Activated T-helper 2 cell treated with anti-CD3 and anti-CD28 coated beads, Interferon-gamma antibody, Interleukin-2, Interleukin-4, amounts not matched to agents 10 μg/mL and 5 μg/mL and 100 μg/mL, durations not matched to agents 14 hours and 24 hours and 36 hours (primary cell): ENCODE data around the gene DNASE1L3. TPM values are rescaled to one million over a fixed set of nuclear protein-coding genes. Genes with fewer than 3 reads are reported as not detected.

ENCODE experiments used
- DNase-seq: peaks from one replicate; pipeline ENCODE4 v3.0.0; 2021; ENCODE audit warnings: low spot score
- H3K27ac Mint-ChIP-seq: one replicate; pipeline ENCODE4 v1.8.0; 2021; ENCODE audit warnings: mixed read lengths
- H3K27me3 Mint-ChIP-seq: one replicate; pipeline ENCODE4 v1.8.0; 2021; ENCODE audit warnings: low read depth, mixed read lengths
- H3K36me3 Mint-ChIP-seq: one replicate; pipeline ENCODE4 v1.8.0; 2021; ENCODE audit warnings: low read depth, mixed read lengths
- H3K4me1 Mint-ChIP-seq: one replicate; pipeline ENCODE4 v1.8.0; 2021; ENCODE audit warnings: low read depth, mixed read lengths
- H3K4me3 Mint-ChIP-seq: one replicate; pipeline ENCODE4 v1.8.0; 2021; ENCODE audit warnings: low read depth, mild to moderate bottlenecking, moderate library complexity, mixed read lengths
- H3K9me3 Mint-ChIP-seq: one replicate; pipeline ENCODE4 v1.8.0; 2021; ENCODE audit warnings: mixed read lengths
- intact Hi-C: fragments of 100-400 bp; cut with micrococcal nuclease; formaldehyde crosslinking; loops from one replicate; pipeline ENCODE4 v1.15.1; 2023
- total RNA-seq: library from RNA; stranded (reverse); gene quantifications from 2 replicates; pipeline ENCODE4 v1.2.3, GENCODE V29; 2022

DNASE1L3 gene, protein sequence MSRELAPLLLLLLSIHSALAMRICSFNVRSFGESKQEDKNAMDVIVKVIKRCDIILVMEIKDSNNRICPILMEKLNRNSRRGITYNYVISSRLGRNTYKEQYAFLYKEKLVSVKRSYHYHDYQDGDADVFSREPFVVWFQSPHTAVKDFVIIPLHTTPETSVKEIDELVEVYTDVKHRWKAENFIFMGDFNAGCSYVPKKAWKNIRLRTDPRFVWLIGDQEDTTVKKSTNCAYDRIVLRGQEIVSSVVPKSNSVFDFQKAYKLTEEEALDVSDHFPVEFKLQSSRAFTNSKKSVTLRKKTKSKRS
- not detected in 2 replicates for total RNA-seq

DNA sequence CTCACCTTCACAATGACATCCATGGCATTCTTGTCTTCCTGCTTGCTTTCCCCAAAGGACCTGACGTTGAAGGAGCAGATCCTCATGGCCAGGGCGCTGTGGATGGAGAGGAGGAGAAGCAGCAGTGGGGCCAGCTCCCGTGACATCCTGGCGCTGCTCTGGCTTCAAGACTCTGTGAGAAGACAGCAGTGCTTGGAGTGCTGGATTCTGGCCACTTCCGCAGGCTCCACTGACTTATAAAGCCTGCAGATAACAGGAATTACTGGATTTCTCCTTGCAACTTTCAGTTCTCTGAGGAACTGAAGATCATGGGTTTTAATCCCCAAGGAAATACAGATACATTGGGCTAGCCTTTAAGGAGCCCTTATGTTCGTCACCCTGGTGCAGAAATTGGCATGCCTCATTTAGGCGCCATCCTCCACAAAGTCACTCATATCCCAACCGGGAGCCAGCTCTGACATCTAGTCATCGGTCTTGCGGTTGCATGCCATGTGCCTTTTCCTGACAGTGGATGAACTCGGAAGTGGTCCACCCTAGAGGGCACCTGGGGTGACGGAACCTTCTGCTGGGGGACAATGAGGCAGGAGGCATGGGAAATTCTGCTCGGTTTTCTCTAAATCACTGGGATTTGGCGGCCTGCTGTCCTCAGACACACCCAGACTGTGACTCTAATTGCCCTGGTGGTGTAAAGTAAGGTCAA lies at the start of gene DNASE1L3:
TSS of gene DNASE1L3 (minus strand) at position 212 of the 700 bp plus-strand sequence. CDS start at position 146, 66 bp downstream.
- H3K9me3 Mint-ChIP-seq, result no peaks in the 10 kb centered on the region
- no peak for DNase-seq
- H3K36me3 Mint-ChIP-seq, result no peaks in the 10 kb centered on the region
- peaks cover 14% of the 10 kb centered on the region for H3K27me3 Mint-ChIP-seq
- H3K4me3 Mint-ChIP-seq, result no peak within 1 kb of the TSS
- peak within 1 kb of the TSS; percentile 8 for H3K27ac Mint-ChIP-seq
- H3K4me1 Mint-ChIP-seq, result peaks cover 33% of the 10 kb centered on the region
- intact Hi-C loops, result no loop called here

DNA sequence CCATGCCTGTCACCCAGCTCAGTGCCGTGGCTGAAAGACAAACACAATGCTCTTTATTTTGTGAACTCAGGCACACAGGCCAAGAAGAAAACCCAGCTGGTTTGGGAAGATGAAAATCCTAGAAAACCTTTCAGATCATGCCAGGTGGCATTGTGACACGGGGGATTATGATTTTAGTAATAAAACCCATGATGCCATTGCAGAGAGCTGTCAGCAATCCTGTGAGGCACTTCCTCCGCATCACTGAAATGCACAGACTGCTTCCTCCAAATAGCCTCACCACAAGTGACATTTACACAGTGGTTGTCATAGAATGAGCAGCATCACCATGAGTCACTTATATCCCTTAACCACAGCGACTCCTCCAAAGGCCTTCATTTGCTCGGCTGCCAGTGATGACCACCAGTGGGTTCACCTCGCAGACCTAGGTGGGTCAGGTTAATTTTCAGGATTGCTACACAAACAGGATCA lies 49.5 kb upstream of the DNASE1L3 start:
- Mint-ChIP-seq H3K27me3 (no peaks in the 10 kb centered on the region), H3K9me3 (no peaks in the 10 kb centered on the region), H3K4me1 (peaks cover 43% of the 10 kb centered on the region), H3K4me3 (no peak overlapping the region), H3K36me3 (peaks cover 57% of the 10 kb centered on the region), H3K27ac (peak overlapping the region; percentile 85)
- no peak for DNase-seq
- intact Hi-C loops, result loop anchor here (1.0 to 10.0 kb wide), 5 partner anchors 12 to 95 kb away; partner anchors contain the start of genes ABHD6, HTD2 and RPP14

DNA sequence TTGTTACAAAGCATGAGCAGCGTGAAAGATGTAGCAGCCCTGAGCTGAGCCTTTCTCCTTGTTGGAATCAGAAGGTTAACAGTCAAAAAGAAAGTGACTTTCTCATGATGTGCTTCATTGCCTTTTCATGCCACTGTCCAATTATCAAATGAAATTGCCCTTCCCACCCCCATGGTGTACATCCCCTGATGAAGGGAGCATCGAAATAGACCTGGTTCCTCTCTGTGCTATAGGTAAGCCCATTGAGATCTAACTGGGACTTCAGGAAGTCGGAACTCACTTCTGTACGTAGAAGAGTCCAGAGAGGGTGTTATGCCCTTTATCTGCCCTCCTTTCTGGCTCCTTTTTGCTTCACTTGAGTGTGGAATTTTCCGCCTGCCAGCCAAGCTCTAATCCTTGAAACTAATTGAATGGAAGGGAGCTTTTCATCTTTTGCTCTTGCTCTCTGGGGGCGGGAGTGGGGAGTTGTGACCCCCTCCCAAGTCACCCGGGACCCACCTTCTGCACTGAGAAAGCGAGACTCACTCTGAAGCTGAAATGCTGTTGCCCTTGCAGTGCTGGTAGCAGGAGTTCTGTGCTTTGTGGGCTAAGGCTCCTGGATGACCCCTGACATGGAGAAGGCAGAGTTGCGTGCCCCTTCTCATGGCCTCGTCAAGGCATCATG lies 47.8 kb upstream of the DNASE1L3 start:
- H3K9me3 Mint-ChIP-seq, result no peaks in the 10 kb centered on the region
- intact Hi-C loops, result no loop called here
- peaks cover 39% of the 10 kb centered on the region for H3K4me1 Mint-ChIP-seq
- no peaks in the 10 kb centered on the region for H3K27me3 Mint-ChIP-seq
- H3K36me3 Mint-ChIP-seq, result peaks cover 54% of the 10 kb centered on the region
- no peak overlapping the region for H3K4me3 Mint-ChIP-seq
- DNase-seq, result no peak
- H3K27ac Mint-ChIP-seq, result peak overlapping the region; percentile 48

DNA sequence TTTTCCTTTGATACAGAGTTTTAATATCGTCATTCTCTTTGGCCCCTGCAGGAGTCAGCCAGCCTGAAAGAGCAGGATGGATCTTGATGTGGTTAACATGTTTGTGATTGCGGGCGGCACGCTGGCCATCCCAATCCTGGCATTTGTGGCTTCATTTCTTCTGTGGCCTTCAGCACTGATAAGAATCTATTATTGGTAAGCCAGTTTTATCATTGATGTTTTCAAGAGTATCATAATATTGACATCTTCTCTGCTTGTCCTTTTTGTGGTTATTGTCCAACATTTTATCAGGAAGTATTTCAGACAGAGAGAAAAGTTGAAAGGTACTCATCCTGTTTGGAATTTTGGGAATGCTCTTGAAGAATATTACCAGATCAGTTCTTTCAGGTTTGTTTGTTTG lies 45.7 kb upstream of the DNASE1L3 start:
- Mint-ChIP-seq H3K4me1 (peaks cover 34% of the 10 kb centered on the region), H3K27me3 (no peaks in the 10 kb centered on the region), H3K4me3 (no peak overlapping the region), H3K36me3 (peaks cover 51% of the 10 kb centered on the region), H3K9me3 (no peaks in the 10 kb centered on the region), H3K27ac (no peak overlapping the region)
- DNase-seq, result no peak
- intact Hi-C loops, result no loop called here

DNA sequence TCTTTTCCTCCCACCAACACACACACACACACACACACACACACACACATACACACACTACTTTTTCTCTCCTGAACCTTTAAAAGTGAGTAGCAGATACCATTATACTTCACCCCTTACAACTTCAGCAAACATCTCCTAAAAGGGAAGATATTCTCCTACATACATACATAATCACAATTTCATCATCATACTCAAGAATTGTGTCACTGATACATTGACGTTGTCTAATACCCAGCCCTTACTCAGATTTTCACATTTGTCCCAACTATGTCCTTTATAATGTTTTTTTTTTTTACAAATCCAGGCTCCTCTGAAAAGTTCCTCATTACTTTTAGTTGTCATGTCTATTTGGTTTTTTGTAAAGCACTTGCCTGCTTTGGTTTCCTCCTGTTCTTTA lies 45.3 kb upstream of the DNASE1L3 start:
- peak overlapping the region; percentile 19 for H3K27ac Mint-ChIP-seq
- no peaks in the 10 kb centered on the region for H3K9me3 Mint-ChIP-seq
- no peak overlapping the region for H3K4me3 Mint-ChIP-seq
- H3K4me1 Mint-ChIP-seq, result peaks cover 31% of the 10 kb centered on the region
- no peaks in the 10 kb centered on the region for H3K27me3 Mint-ChIP-seq
- no peak for DNase-seq
- peaks cover 53% of the 10 kb centered on the region for H3K36me3 Mint-ChIP-seq
- intact Hi-C loops, result no loop called here

DNA sequence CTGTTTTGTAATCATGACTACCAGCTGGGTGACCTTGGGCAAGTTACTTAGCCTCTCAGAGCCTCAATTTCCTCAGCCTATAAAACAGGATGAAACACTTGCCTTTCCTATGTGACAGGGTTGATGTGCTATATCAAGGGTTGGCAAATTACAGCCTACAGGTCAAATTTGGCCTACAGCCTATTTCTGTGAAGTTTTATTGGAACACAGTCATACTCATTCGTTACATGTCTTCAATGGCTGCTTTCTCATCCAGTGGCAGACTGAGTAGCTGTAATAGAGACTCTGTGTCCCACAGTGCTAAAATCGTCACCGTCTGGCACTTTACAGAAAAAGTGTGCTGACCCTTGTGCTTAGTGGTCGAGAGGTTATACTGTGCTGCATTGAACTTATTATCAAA lies 43.4 kb upstream of the DNASE1L3 start:
- peaks cover 20% of the 10 kb centered on the region for H3K4me1 Mint-ChIP-seq

DNA sequence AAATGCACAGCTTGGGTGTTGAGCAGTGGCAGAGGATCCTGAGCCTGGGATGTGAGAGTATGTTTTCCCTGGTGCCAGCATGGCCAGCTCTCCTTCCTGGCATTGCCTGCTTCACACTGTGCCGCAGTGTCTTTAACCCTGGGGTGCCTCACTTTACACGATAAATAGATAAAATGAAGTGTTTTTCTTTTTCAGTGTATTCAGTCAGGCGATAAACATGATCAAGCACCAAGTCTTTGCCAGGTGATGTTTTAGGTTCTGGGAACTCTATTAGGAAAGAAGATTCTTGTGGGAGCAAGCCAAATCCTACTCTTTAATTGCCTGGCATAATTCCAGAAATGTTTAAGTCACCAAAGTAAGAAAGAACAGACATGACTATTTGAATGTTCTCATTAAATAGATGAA lies 40.9 kb upstream of the DNASE1L3 start:
- Mint-ChIP-seq H3K36me3 (peaks cover 31% of the 10 kb centered on the region), H3K4me3 (no peak overlapping the region), H3K27me3 (no peaks in the 10 kb centered on the region), H3K9me3 (no peaks in the 10 kb centered on the region), H3K4me1 (peaks cover 18% of the 10 kb centered on the region), H3K27ac (no peak overlapping the region)
- intact Hi-C loops, result no loop called here
- DNase-seq, result no peak

More for the DNA sequence above, 43.4 kb upstream of the DNASE1L3 start:
- intact Hi-C loops, result no loop called here
- Mint-ChIP-seq H3K27ac (no peak overlapping the region), H3K36me3 (peaks cover 46% of the 10 kb centered on the region), H3K4me3 (no peak overlapping the region), H3K9me3 (no peaks in the 10 kb centered on the region), H3K27me3 (no peaks in the 10 kb centered on the region)
- no peak for DNase-seq

DNA sequence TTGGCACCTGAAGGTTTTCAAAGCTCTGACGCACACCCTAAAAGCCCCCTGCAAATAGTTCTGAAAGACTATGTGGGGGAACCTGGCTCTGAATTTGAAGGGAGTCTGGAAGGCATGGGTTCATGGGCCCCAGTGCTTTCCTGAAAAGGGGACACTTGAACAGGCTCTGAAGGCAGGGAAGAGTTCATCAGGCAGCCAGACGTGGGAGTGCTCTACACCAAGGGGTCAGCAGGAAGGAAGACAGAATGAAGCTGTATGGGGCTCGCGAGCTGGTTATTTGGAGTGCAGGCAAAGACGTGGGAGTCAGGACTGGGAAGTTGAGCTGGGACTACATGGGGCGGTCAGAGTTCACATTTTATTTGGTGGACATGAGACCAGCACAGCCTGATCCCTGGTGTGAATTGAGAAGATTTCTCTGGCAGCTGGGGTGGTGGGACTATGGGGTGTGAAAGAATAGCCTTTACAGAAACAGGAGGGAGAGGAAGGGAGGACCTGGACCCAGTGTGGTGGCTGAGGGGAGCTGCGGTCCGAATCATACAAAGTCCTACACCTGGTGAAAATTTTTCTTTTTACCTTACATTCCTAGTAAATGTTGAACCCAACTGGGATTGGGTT lies 39.4 kb upstream of the DNASE1L3 start:
- H3K36me3 Mint-ChIP-seq, result peaks cover 24% of the 10 kb centered on the region
- DNase-seq, result no peak
- intact Hi-C loops, result no loop called here
- peaks cover 16% of the 10 kb centered on the region for H3K4me1 Mint-ChIP-seq
- H3K9me3 Mint-ChIP-seq, result no peaks in the 10 kb centered on the region
- no peak overlapping the region for H3K4me3 Mint-ChIP-seq
- H3K27me3 Mint-ChIP-seq, result no peaks in the 10 kb centered on the region
- H3K27ac Mint-ChIP-seq, result no peak overlapping the region

DNA sequence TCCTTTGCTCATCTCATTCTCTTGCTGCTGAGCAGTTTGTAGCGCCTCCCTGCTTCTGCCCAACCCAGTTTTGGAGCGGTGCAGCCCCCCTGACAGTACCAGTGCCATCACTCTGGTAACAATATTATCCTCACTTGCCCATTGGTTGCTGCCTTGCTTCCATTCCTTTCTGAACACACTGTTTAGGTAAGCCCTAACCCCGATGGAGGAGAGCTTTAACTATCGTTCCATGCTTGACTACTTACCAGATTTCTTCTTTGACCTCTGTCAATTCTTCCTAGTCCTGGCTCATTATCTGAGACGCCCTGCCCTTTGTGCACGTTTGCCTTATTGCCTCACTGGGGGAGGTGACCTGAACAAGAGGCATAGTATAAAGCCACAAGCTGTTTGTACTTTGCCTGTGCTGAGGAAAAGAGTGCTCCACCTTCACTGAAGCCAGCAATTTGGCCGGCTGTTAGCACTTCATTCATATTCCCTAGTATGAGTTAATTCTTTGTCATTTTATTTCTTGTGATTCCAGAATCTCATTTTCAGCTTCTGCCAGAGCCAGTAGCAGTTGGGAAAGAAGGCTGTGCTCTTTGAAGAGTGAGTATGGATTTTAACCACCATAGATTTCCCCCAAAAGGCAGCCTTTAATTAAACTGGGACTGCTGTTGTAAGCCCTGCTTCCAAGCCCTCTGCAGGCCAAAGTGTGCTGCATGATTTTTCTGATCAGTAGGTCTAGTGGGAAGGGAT lies 38.8 kb upstream of the DNASE1L3 start:
- DNase-seq, result no peak
- no peak overlapping the region for H3K27ac Mint-ChIP-seq
- no peaks in the 10 kb centered on the region for H3K9me3 Mint-ChIP-seq
- peaks cover 16% of the 10 kb centered on the region for H3K4me1 Mint-ChIP-seq
- H3K27me3 Mint-ChIP-seq, result no peaks in the 10 kb centered on the region
- peaks cover 24% of the 10 kb centered on the region for H3K36me3 Mint-ChIP-seq
- no peak overlapping the region for H3K4me3 Mint-ChIP-seq
- intact Hi-C loops, result no loop called here

DNA sequence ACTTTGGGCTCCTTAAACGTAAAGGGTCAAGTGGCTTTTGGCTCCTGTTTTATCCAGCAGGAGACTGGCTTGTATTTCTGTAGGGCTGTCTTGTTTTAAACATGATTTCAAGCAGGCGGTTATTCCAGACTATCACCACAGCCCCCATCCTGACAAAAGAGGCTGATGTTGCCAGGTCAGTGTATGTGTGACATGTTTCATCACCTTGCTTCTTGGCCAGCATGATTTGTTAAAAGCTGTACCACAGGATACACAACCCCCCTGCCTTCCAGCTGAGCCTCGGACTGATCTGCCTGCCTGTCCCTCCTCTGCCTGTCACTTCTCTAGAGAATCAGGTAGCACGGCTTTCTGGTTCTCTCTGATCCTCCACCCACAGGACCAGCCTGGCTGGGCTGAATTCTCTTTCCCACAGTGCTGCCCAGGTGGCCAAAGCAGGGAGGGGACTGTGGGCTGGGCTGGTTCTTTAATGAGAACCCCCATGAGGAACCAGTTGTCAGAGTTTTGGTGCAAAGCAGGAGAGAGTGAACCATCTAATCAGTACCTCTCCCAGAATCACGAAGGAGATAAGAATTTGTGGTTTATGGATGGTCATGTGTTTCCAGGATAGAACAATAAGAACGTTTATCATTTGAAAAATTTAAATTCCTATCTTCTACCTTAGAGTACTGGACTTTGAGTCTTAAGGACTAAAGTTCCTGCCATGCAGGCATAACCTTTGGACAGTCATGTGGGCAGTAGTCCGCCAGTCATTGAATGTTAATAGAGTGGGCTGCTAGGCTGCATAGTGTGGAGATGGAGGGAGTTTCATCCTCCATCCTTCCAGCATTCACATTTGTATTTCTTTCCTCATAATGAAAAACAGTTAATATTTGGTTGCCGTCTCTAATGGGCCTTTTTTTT lies 35.6 kb upstream of the DNASE1L3 start:
- Mint-ChIP-seq H3K4me3 (no peak overlapping the region), H3K27me3 (no peaks in the 10 kb centered on the region), H3K9me3 (no peaks in the 10 kb centered on the region), H3K27ac (no peak overlapping the region), H3K4me1 (peaks cover 17% of the 10 kb centered on the region), H3K36me3 (peaks cover 19% of the 10 kb centered on the region)
- intact Hi-C loops, result no loop called here
- no peak for DNase-seq

DNA sequence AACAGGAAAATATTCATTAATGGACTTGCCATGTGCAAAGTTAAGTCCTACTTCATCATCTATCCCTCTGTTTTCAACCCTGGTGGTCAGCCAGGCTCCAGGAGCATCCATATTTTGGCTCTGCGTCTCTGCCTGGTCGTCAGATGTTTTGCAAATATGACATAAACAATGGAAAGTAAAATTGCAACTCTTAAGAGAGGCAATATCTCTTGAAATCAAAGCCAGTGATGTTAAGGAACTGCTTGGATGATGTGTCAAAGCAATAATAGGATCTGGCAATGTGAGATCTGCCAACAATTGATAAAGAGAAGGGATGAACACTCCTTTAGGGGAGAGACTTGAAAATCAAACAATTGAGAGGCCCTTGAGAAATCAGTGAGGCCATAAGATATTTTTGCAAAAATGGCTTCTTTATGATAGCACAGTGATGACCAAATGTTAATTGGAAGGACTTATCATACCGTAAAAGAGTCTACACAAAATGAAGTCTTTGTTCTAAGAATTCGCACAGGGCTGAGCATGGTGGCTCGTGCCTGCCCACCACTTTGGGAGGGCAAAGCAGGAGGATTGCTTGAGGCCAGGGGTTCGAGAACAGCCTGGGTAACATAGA lies 33.3 kb upstream of the DNASE1L3 start:
- Mint-ChIP-seq H3K9me3 (no peaks in the 10 kb centered on the region), H3K4me3 (no peak overlapping the region), H3K27ac (no peak overlapping the region), H3K27me3 (no peaks in the 10 kb centered on the region), H3K36me3 (peaks cover 9% of the 10 kb centered on the region), H3K4me1 (peaks cover 19% of the 10 kb centered on the region)
- DNase-seq, result no peak
- intact Hi-C loops, result no loop called here
